IMR-90 (cell line): ENCODE measurements around the gene CDKAL1. TPM values are rescaled to one million over a fixed set of nuclear protein-coding genes. Genes with fewer than 3 reads are reported as not detected.
A peak's percentile ranks its signal among the peaks of the same experiment; 100 is the strongest.

ENCODE experiments used
- ATAC-seq: fragments of 200-7000 bp; cut with Tn5 transposase; 2 replicates; pipeline ENCODE4 v1.9.1; 2020; ENCODE audit warnings: low read depth, mild to moderate bottlenecking, moderate library complexity
- BruUV-seq: library from RNA; stranded (reverse); fragments of 400-500 nt; replicated peaks from 2 replicates; lab custom pipeline; 2021; lab: Mats Ljungman, UMichigan
- CTCF ChIA-PET: fragments of 300-600 bp; formaldehyde crosslinking; extraction: SDS; loops from one replicate; lab custom pipeline; 2021; ENCODE audit warnings: antibody characterized with exemption; lab: Yijun Ruan, JAX
- POLR2A ChIA-PET: fragments of 300-600 bp; sonication (Branson Sonifier 250); formaldehyde crosslinking; loops from one replicate; lab custom pipeline; 2022; ENCODE audit warnings: antibody characterized with exemption; ENCODE audit not compliant: unreplicated experiment; lab: Charles Lee
- DNase-seq: peaks from one replicate; pipeline ENCODE4 v3.0.0; 2013
- H2AFZ ChIP-seq: replicated peaks from 2 replicates; pipeline ENCODE3; 2013; ENCODE audit warnings: low read length, mild to moderate bottlenecking; ENCODE audit not compliant: poor library complexity
- H2AK5ac ChIP-seq: 2 replicates; pipeline ENCODE4 v1.6.1; 2013; ENCODE audit warnings: low read depth, low read length, inconsistent platforms
- H2AK9ac ChIP-seq: replicated peaks from 2 replicates; pipeline ENCODE3; 2013; ENCODE audit warnings: mild to moderate bottlenecking, low read depth, low read length, moderate library complexity; ENCODE audit not compliant: poor library complexity
- H2BK120ac ChIP-seq: 2 replicates; pipeline ENCODE4 v1.6.1; 2013; ENCODE audit warnings: low read depth, low read length, inconsistent platforms
- H2BK15ac ChIP-seq: 3 replicates; pipeline ENCODE4 v1.6.1; 2013; ENCODE audit warnings: low read depth, low read length, inconsistent platforms
- H2BK20ac ChIP-seq: 2 replicates; pipeline ENCODE4 v1.6.1; 2013; ENCODE audit warnings: low read depth, mild to moderate bottlenecking, inconsistent platforms, low read length, moderate library complexity
- H2BK5ac ChIP-seq: 2 replicates; pipeline ENCODE4 v1.6.1; 2013; ENCODE audit warnings: mild to moderate bottlenecking, low read depth, low read length, inconsistent platforms; ENCODE audit not compliant: poor library complexity, severe bottlenecking
- H3K14ac ChIP-seq: replicated peaks from 2 replicates; pipeline ENCODE4 v1.6.1; 2013; ENCODE audit warnings: low read depth, low read length, inconsistent platforms
- H3K18ac ChIP-seq: 2 replicates; pipeline ENCODE4 v1.6.1; 2013; ENCODE audit warnings: low read depth, low read length, control low read depth
- H3K23ac ChIP-seq: 2 replicates; pipeline ENCODE4 v1.6.1; 2013; ENCODE audit warnings: low read depth, low read length, inconsistent platforms
- H3K27ac ChIP-seq: 2 replicates; pipeline ENCODE4 v1.5.1; 2013; ENCODE audit warnings: mild to moderate bottlenecking, control low read depth, low read length; ENCODE audit not compliant: insufficient read depth
- H3K27me3 ChIP-seq: 2 replicates; pipeline ENCODE4 v1.6.1; 2013; ENCODE audit warnings: low read length; ENCODE audit not compliant: control insufficient read depth, insufficient read depth
- H3K36me3 ChIP-seq: 2 replicates; pipeline ENCODE4 v1.6.1; 2013; ENCODE audit warnings: low read length, mixed read lengths; ENCODE audit not compliant: control insufficient read depth, insufficient read depth
- H3K4ac ChIP-seq: 2 replicates; pipeline ENCODE4 v1.6.1; 2013; ENCODE audit warnings: low read depth, low read length, inconsistent platforms
- H3K4me1 ChIP-seq: 2 replicates; pipeline ENCODE4 v1.6.1; 2013; ENCODE audit warnings: low read length, mixed read lengths; ENCODE audit not compliant: control insufficient read depth, insufficient read depth
- H3K4me2 ChIP-seq: 2 replicates; pipeline ENCODE4 v1.6.1; 2013; ENCODE audit warnings: low read depth, mild to moderate bottlenecking, control low read depth, low read length, moderate library complexity
- H3K4me3 ChIP-seq: 2 replicates; pipeline ENCODE4 v1.5.1; 2013; ENCODE audit warnings: low read depth, mild to moderate bottlenecking, control low read depth, low read length, moderate library complexity; ENCODE audit not compliant: insufficient read depth
- H3K56ac ChIP-seq: 2 replicates; pipeline ENCODE4 v1.6.1; 2013; ENCODE audit warnings: low read length, inconsistent platforms; ENCODE audit not compliant: insufficient read depth; ENCODE audit errors: extremely low read depth
- H3K79me1 ChIP-seq, 2 experiments: 2 replicates each; pipeline ENCODE4 v1.6.1; 2013; ENCODE audit warnings: low read length in 2 of 2, inconsistent platforms in 1 of 2, low read depth in 1 of 2
- H3K9ac ChIP-seq: 2 replicates; pipeline ENCODE4 v1.6.1; 2013; ENCODE audit warnings: low read depth, low read length, control low read depth
- H3K9me1 ChIP-seq: 2 replicates; pipeline ENCODE4 v1.6.1; 2013; ENCODE audit warnings: low read length, inconsistent platforms; ENCODE audit not compliant: insufficient read depth
- H3K9me3 ChIP-seq: 2 replicates; pipeline ENCODE4 v1.6.1; 2013; ENCODE audit warnings: low read length; ENCODE audit not compliant: control insufficient read depth, insufficient read depth
- H4K20me1 ChIP-seq: 2 replicates; pipeline ENCODE4 v1.6.1; 2013; ENCODE audit warnings: low read length, inconsistent platforms; ENCODE audit not compliant: insufficient read depth
- H4K5ac ChIP-seq: 2 replicates; pipeline ENCODE4 v1.6.1; 2013; ENCODE audit warnings: mild to moderate bottlenecking, low read depth, low read length, control low read depth
- H4K8ac ChIP-seq, 2 experiments: 2 replicates each; pipeline ENCODE4 v1.6.1; 2013; ENCODE audit warnings: low read depth in 2 of 2, low read length in 2 of 2, control low read depth in 1 of 2, inconsistent platforms in 1 of 2
- H4K91ac ChIP-seq: 2 replicates; pipeline ENCODE4 v1.6.1; 2013; ENCODE audit warnings: low read depth, low read length, inconsistent platforms; ENCODE audit not compliant: insufficient read depth
- CTCF ChIP-seq: conservative IDR thresholded peaks from 2 replicates; pipeline ENCODE4 v1.5.1; 2012; ENCODE audit warnings: mild to moderate bottlenecking, low read depth, low read length, improper control_type of control experiment
- RAD21 ChIP-seq: IDR thresholded peaks from 2 replicates; pipeline ENCODE4 v1.6.1; 2012; ENCODE audit warnings: low read length, improper control_type of control experiment
- RCOR1 ChIP-seq: IDR thresholded peaks from 2 replicates; pipeline ENCODE4 v1.6.1; 2012; ENCODE audit warnings: mild to moderate bottlenecking, low read length, improper control_type of control experiment; ENCODE audit not compliant: insufficient replicate concordance
- SMC3 ChIP-seq: fragments of 150-350 bp; IDR thresholded peaks from 2 replicates; pipeline ENCODE4 v1.6.1; 2016; ENCODE audit warnings: low read depth, mild to moderate bottlenecking, antibody characterized with exemption, low read length, moderate library complexity
- WGBS, 2 experiments: methylation state at CpG; one replicate each; pipeline versions ENCODE4 v1.1.5 to v1.1.7; 2013; ENCODE audit warnings: missing lambda C conversion rate in 2 of 2; ENCODE audit not compliant: insufficient read length in 1 of 2; ENCODE audit errors: extremely low coverage in 2 of 2; 5-methylcytosine and 5-hydroxymethylcytosine counted together
- dilution Hi-C: fragments of 300-500 bp; cut with HindIII; formaldehyde crosslinking; loops from one replicate; pipeline ENCODE4 v1.14.3; 2018; ENCODE audit warnings: low sequenced_read_pairs; ENCODE audit not compliant: unreplicated experiment
- in situ Hi-C: fragments of 300-500 bp; cut with MboI; formaldehyde crosslinking; loops from 3 replicates; pipeline ENCODE4 v1.14.3; 2019; ENCODE audit warnings: low sequenced_read_pairs, inconsistent platforms, mixed read lengths
- intact Hi-C: fragments of 100-400 bp; cut with micrococcal nuclease; formaldehyde crosslinking; loops from 2 replicates; pipeline ENCODE4 v1.10.0; 2022
- polyA plus RNA-seq, 3 experiments: library from polyadenylated mRNA; depleted of rRNA; stranded (reverse); fragments of >200 nt; gene quantifications; 2 replicates each; pipeline ENCODE4 v1.2.3, GENCODE V29; 2012; ENCODE audit warnings: low replicate concordance in 1 of 3
- total RNA-seq: library from RNA; depleted of rRNA; stranded (reverse); fragments of >200 nt; gene quantifications from 2 replicates; pipeline ENCODE4 v1.2.3, GENCODE V29; 2012

The CDKAL1 gene
- total and polyA plus RNA-seq, 2 of the 4 experiments (the other 2 are of a cell fraction) = 3.7 to 13.1 TPM

DNA sequence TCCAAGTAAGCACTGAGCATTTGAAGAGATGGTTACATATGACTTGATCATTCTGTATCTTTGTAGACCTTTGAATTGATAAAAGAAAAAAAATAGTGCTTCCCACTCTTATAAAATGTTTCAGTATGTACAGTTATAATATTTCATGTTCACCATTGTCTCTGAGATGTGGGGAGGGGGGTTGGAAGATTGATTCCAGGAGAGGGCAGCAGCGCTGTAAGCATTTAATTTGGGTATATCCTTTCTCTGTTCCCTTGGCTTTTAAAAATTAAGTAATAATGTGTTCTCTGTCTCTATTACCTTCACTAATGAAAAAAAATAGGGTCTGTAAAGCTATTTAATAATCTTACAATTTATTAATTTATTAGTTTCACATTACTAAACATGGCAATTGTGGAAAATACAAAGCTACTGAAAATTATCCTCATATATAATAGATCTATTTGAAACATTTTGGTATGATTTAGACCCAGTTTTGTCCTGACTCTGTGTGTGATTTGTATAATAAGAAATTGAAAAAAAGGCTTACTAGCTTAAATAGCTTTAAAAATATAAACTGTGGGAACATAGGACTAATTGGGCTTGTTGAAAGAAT lies 341.2 kb downstream of the CDKAL1 start:
- H3K23ac ChIP-seq = no peak overlapping the region
- ChIA-PET CTCF (interaction anchor here (1.0 to 1.8 kb wide), 3 partner anchors 65 to 1272 kb away, joined by 3 to 11 read pairs (median 3); no protein-coding TSS in a partner anchor), POLR2A (interaction anchor here (0.7 kb wide), 1 partner anchor 571 kb away, joined by 3 read pairs; no protein-coding TSS in a partner anchor)
- no peak overlapping the region for H3K56ac ChIP-seq
- H4K20me1 ChIP-seq = no peaks in the 10 kb centered on the region; the same call in 1 of the 2 replicates
- H3K9ac ChIP-seq = no peak overlapping the region
- H2AK5ac ChIP-seq = no peak overlapping the region
- no peak overlapping the region for H3K4me2 ChIP-seq
- no peaks in the 10 kb centered on the region for H3K27me3 ChIP-seq
- H3K4ac ChIP-seq = no peak overlapping the region
- no peak overlapping the region for H3K18ac ChIP-seq
- H3K9me1 ChIP-seq = no peaks in the 10 kb centered on the region
- TF ChIP-seq CTCF (peak; percentile 50), RAD21 (peak; percentile 68), RCOR1 (no peak), SMC3 (peak; percentile 33)
- WGBS, 2 experiments = no CpG with 5 or more reads among the region's 1 CpG
- H2BK5ac ChIP-seq = peak overlapping the region; percentile 26
- H3K9me3 ChIP-seq = no peaks in the 10 kb centered on the region
- H3K14ac ChIP-seq = no peak overlapping the region
- intact Hi-C loops (loop anchor here (1.0 to 10.0 kb wide), 5 partner anchors 132 to 889 kb away; no protein-coding TSS in a partner anchor), dilution Hi-C loops (no loop called here), in situ Hi-C loops (no loop called here)
- no peaks in the 10 kb centered on the region for H3K36me3 ChIP-seq
- no peaks in the 10 kb centered on the region for H3K79me1 ChIP-seq
- no TSS peak for BruUV-seq
- H4K8ac ChIP-seq = no peak overlapping the region
- ATAC-seq (no peak), DNase-seq (peak; percentile 45)
- H2BK15ac ChIP-seq = no peak overlapping the region
- H3K4me1 ChIP-seq = peaks cover 7% of the 10 kb centered on the region
- H4K5ac ChIP-seq = no peak overlapping the region
- no peak overlapping the region for H2BK20ac ChIP-seq
- no peak overlapping the region for H2AK9ac ChIP-seq
- no peak overlapping the region for H3K4me3 ChIP-seq
- H2AFZ ChIP-seq = no peak overlapping the region
- H2BK120ac ChIP-seq = peak overlapping the region; percentile 22; the same call in 1 of the 2 replicates
- H3K27ac ChIP-seq = peak overlapping the region; percentile 7; the same call in 1 of the 2 replicates
- no peak overlapping the region for H4K91ac ChIP-seq
